GM12872 (cell line): Measurements from ENCODE around the gene GINS2.

Experiments used
- CTCF ChIP-seq: IDR thresholded peaks from 3 replicates; pipeline ENCODE4 v1.5.1; 2011; ENCODE audit warnings: low read depth, mild to moderate bottlenecking, low read length, moderate library complexity; ENCODE audit not compliant: insufficient read depth

The GINS2 gene

GRCh38 chr16:85688586-85689284, at the start of gene GINS2:
TSS of gene GINS2 (minus strand) at chr16:85688954. CDS start at chr16:85688898, 56 bp downstream.
- no peak for TF ChIP-seq CTCF

- no peak for TF ChIP-seq CTCF
Measured at GRCh38 chr16:85736921-85737320, 48.2 kb upstream of the GINS2 start.

GRCh38 chr16:85735946-85736345, 47.2 kb upstream of the GINS2 start:
- TF ChIP-seq CTCF = no peak

- TF ChIP-seq CTCF = no peak
Measured at GRCh38 chr16:85735225-85735635, 46.5 kb upstream of the GINS2 start.

GRCh38 chr16:85734311-85735017, 45.7 kb upstream of the GINS2 start:
- TF ChIP-seq CTCF = no peak

- TF ChIP-seq CTCF = no peak
Measured at GRCh38 chr16:85733839-85734170, 45.1 kb upstream of the GINS2 start.

- no peak for TF ChIP-seq CTCF
Measured at GRCh38 chr16:85733155-85733838, 44.5 kb upstream of the GINS2 start.
